Liver (tissue), 9 donors: Measurements from ENCODE around the gene TMEM131. TPM values are rescaled to one million over a fixed set of nuclear protein-coding genes. Genes with fewer than 3 reads are reported as not detected.

Experiments
- DNase-seq: peaks from one replicate; pipeline ENCODE4 v3.0.0-alpha.2; 2017; ENCODE audit warnings: low spot score
- H3K27ac ChIP-seq, 2 donors: one replicate each; pipeline ENCODE4 v1.7.0; 2013; ENCODE audit warnings: inconsistent platforms in 2 of 2, low read length in 2 of 2, control low read depth in 1 of 2, low read depth in 1 of 2, mild to moderate bottlenecking in 1 of 2
- H3K27me3 ChIP-seq, 4 donors: one replicate each; pipeline versions ENCODE4 v1.6.1 to v1.7.0; 2013; ENCODE audit warnings: low read length in 3 of 4, inconsistent platforms in 1 of 4, mild to moderate bottlenecking in 1 of 4, moderate library complexity in 1 of 4; ENCODE audit not compliant: control insufficient read depth in 4 of 4, insufficient read depth in 4 of 4
- H3K36me3 ChIP-seq, 4 donors: one replicate each; pipeline versions ENCODE4 v1.6.1 to v1.7.0; 2013; ENCODE audit warnings: low read length in 3 of 4, mild to moderate bottlenecking in 3 of 4, low read depth in 1 of 4, moderate library complexity in 1 of 4; ENCODE audit not compliant: control insufficient read depth in 4 of 4, insufficient read depth in 3 of 4
- H3K4me1 ChIP-seq, 4 donors: one replicate each; pipeline versions ENCODE4 v1.6.1 to v1.7.0; 2013; ENCODE audit warnings: low read length in 3 of 4, mild to moderate bottlenecking in 3 of 4, moderate library complexity in 1 of 4; ENCODE audit not compliant: control insufficient read depth in 4 of 4, insufficient read depth in 4 of 4
- H3K4me3 ChIP-seq, 3 donors: one replicate each; pipeline versions ENCODE4 v1.6.1 to v1.7.0; 2013; ENCODE audit warnings: low read length in 3 of 3, control low read depth in 1 of 3, low read depth in 1 of 3, mild to moderate bottlenecking in 1 of 3
- H3K9ac ChIP-seq, 2 donors: one replicate each; pipeline ENCODE4 v1.7.0; 2013; ENCODE audit warnings: low read length in 2 of 2, mild to moderate bottlenecking in 2 of 2, moderate library complexity in 2 of 2, control low read depth in 1 of 2, low read depth in 1 of 2
- H3K9me3 ChIP-seq, 4 donors: one replicate each; pipeline versions ENCODE4 v1.6.1 to v1.7.0; 2013; ENCODE audit warnings: low read length in 3 of 4; ENCODE audit not compliant: control insufficient read depth in 4 of 4
- ATF3 ChIP-seq: IDR thresholded peaks from 2 replicates; pipeline ENCODE4 v1.6.1; 2016; ENCODE audit warnings: antibody characterized with exemption
- EGR1 ChIP-seq, 2 donors: IDR thresholded peaks; 2 replicates each; pipeline ENCODE4 v1.6.1; 2016 to 2018; ENCODE audit warnings: antibody characterized with exemption in 2 of 2, low read depth in 2 of 2
- FOXA1 ChIP-seq: IDR thresholded peaks from 2 replicates; pipeline ENCODE4 v1.6.1; 2016; ENCODE audit warnings: antibody characterized with exemption
- FOXA2 ChIP-seq: IDR thresholded peaks from 2 replicates; pipeline ENCODE4 v1.6.1; 2016; ENCODE audit warnings: antibody characterized with exemption
- GABPA ChIP-seq, 2 donors: IDR thresholded peaks in 1 of 2; conservative IDR thresholded peaks in 1 of 2; 2 replicates each; pipeline ENCODE4 v1.6.1; 2016; ENCODE audit warnings: antibody characterized with exemption in 2 of 2, mild to moderate bottlenecking in 1 of 2, moderate library complexity in 1 of 2
- HNF4A ChIP-seq, 2 donors: conservative IDR thresholded peaks; 2 replicates each; pipeline ENCODE4 v1.6.1; 2016; ENCODE audit warnings: antibody characterized with exemption in 2 of 2, mild to moderate bottlenecking in 2 of 2
- HNF4G ChIP-seq: IDR thresholded peaks from 2 replicates; pipeline ENCODE4 v1.6.1; 2016; ENCODE audit warnings: antibody characterized with exemption
- JUND ChIP-seq, 2 donors: IDR thresholded peaks; 2 replicates each; pipeline ENCODE4 v1.6.1; 2016; ENCODE audit warnings: antibody characterized with exemption in 2 of 2
- MAX ChIP-seq: IDR thresholded peaks from 2 replicates; pipeline ENCODE4 v1.6.1; 2016; ENCODE audit warnings: antibody characterized with exemption
- NR2F2 ChIP-seq: IDR thresholded peaks from 2 replicates; pipeline ENCODE4 v1.6.1; 2016; ENCODE audit warnings: antibody characterized with exemption
- RAD21 ChIP-seq, 2 donors: IDR thresholded peaks; 2 replicates each; pipeline ENCODE4 v1.6.1; 2016; ENCODE audit warnings: antibody characterized with exemption in 2 of 2, mild to moderate bottlenecking in 2 of 2
- REST ChIP-seq: IDR thresholded peaks from 2 replicates; pipeline ENCODE4 v1.6.1; 2016; ENCODE audit warnings: antibody characterized with exemption, mild to moderate bottlenecking
- RXRA ChIP-seq, 2 donors: IDR thresholded peaks; 2 replicates each; pipeline ENCODE4 v1.6.1; 2017 to 2018; ENCODE audit warnings: antibody characterized with exemption in 2 of 2, mild to moderate bottlenecking in 1 of 2
- SP1 ChIP-seq: IDR thresholded peaks from 2 replicates; pipeline ENCODE4 v1.6.1; 2018; ENCODE audit warnings: antibody characterized with exemption, mild to moderate bottlenecking
- TAF1 ChIP-seq: conservative IDR thresholded peaks from 2 replicates; pipeline ENCODE4 v1.6.1; 2016; ENCODE audit warnings: antibody characterized with exemption, mild to moderate bottlenecking
- YY1 ChIP-seq: IDR thresholded peaks from 2 replicates; pipeline ENCODE4 v1.6.1; 2016; ENCODE audit warnings: antibody characterized with exemption, mild to moderate bottlenecking
- ZBTB33 ChIP-seq: IDR thresholded peaks from 2 replicates; pipeline ENCODE4 v1.6.1; 2016; ENCODE audit warnings: antibody characterized with exemption
- WGBS: extraction: QIAGEN DNeasy Blood & Tissue Kit; methylation state at CpG from one replicate; pipeline ENCODE4 v1.1.7; 2013; 5-methylcytosine and 5-hydroxymethylcytosine counted together
- polyA plus RNA-seq, 2 donors: library from polyadenylated mRNA; stranded (reverse) in 1 of 2; unstranded in 1 of 2; fragments of 200-250 nt in 1 of 2; fragments of >200 nt in 1 of 2; fragmentation: Nextera tagmentation in 1 of 2; extraction: Ambion mirVana in 1 of 2; gene quantifications; one replicate each; pipeline versions ENCODE4 v1.2.1 to v1.2.3, GENCODE V29; 2013 to 2015
- total RNA-seq, 2 donors: library from RNA; depleted of rRNA; stranded (reverse); fragments of >200 nt; gene quantifications; one replicate each; pipeline ENCODE4 v1.2.3, GENCODE V29; 2014
- TF ChIP-seq, protein P1 (sequence below): fragments of 150-350 bp; IDR thresholded peaks from 2 replicates; pipeline ENCODE4 v1.5.1; 2017; ENCODE audit warnings: improper control_type of control experiment, low read depth, low read length; ENCODE audit not compliant: missing input control
- donor health status: healthy.
- donor health status: healthy.
- donor health status: healthy.
- donor health status: healthy.
- donor health status: healthy.

TMEM131 gene
- total and polyA plus RNA-seq, 4 donors, result 6.1 to 22.8 (median 11.2) TPM

DNA sequence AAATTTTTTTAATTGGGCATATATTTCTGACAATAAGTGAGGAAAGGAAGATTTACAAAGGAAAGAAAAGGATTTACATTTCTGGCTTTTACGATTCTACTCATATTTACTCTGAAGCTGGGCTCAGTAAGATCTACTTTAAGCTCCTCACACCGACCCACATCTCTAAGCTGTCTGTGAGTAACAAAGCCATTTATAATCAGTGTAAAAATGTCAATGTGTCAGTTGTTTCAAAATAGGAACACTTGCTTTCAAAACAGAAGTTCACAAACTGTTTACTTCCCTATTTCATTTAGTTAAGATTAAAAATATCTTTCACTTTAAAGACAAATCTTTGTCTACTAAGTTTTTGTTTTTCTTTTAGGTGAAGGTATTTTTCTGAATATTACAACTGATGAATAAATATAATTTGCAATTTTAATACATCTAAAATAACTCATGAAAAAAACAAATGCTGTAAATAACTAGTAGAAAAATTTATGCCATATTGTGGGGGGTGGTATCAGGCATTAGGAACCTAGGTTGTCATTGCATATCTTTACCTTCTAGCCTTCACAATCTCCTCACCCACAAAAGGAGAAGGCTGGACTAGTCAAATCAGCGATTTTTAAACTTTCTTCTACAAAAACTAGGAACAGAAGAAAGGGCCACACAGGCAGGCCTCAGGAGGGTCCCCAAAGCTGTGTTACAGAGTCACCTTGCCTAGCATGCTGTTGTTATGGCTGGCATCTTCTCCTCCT is 64.5 kb downstream of the TMEM131 start:
- TF ChIP-seq EGR1 (IDR thresholded peaks at IDR 0.05; ENCODE audit: low read depth in 2 of 2) (no peak), TAF1 (no peak)
- no peaks in the 10 kb centered on the region for H3K27me3 ChIP-seq
- no peaks in the 10 kb centered on the region for H3K36me3 ChIP-seq
- no peak overlapping the region for H3K27ac ChIP-seq
- WGBS, result 61% methylated on average over 3 of the region's 3 CpGs
- no peak for DNase-seq
- H3K4me3 ChIP-seq, result no peak overlapping the region
- peaks cover 0 to 25% (median 24%) of the 10 kb centered on the region in 4 donors for H3K4me1 ChIP-seq
- H3K9me3 ChIP-seq, result no peaks in the 10 kb centered on the region
- no peak overlapping the region for H3K9ac ChIP-seq

DNA sequence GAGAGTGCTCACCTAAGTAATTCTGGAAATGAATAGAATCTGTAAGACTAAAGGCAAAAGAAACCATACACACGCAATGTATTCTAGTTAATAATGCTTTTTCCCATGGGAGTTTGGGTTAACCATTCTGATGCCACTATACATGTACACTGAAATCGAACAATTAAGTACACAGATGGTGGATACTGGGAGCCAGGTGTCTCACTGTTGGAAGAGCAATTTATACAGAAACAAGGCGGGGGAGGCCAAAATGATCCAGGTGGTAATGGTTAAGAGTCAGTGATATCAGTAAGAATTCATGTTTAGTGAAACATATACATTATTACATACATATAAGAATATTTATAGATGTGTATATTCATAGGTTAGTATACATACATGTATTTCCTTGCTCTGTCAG is 67.2 kb downstream of the TMEM131 start:
- 98% methylated on average over 3 of the region's 3 CpGs for WGBS

More for the DNA sequence above, 67.2 kb downstream of the TMEM131 start:
- H3K4me3 ChIP-seq, result no peak overlapping the region
- no peak for DNase-seq
- peaks cover 0 to 5% (median 3%) of the 10 kb centered on the region in 4 donors for H3K36me3 ChIP-seq
- H3K27ac ChIP-seq, result no peak overlapping the region
- no peak overlapping the region for H3K9ac ChIP-seq
- H3K9me3 ChIP-seq, result no peaks in the 10 kb centered on the region
- H3K4me1 ChIP-seq, result peaks cover 0 to 4% (median 1%) of the 10 kb centered on the region in 4 donors
- TF ChIP-seq NR2F2, result no peak
- TF ChIP-seq, protein P1, sequence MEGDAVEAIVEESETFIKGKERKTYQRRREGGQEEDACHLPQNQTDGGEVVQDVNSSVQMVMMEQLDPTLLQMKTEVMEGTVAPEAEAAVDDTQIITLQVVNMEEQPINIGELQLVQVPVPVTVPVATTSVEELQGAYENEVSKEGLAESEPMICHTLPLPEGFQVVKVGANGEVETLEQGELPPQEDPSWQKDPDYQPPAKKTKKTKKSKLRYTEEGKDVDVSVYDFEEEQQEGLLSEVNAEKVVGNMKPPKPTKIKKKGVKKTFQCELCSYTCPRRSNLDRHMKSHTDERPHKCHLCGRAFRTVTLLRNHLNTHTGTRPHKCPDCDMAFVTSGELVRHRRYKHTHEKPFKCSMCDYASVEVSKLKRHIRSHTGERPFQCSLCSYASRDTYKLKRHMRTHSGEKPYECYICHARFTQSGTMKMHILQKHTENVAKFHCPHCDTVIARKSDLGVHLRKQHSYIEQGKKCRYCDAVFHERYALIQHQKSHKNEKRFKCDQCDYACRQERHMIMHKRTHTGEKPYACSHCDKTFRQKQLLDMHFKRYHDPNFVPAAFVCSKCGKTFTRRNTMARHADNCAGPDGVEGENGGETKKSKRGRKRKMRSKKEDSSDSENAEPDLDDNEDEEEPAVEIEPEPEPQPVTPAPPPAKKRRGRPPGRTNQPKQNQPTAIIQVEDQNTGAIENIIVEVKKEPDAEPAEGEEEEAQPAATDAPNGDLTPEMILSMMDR, result no peak
- no peak for TF ChIP-seq SP1
- TF ChIP-seq FOXA2, result no peak
- no peak for TF ChIP-seq TAF1
- no peak for TF ChIP-seq RXRA (IDR thresholded peaks at IDR 0.05)
- TF ChIP-seq HNF4A (conservative IDR thresholded peaks at IDR 0.05), result no peak
- TF ChIP-seq RAD21 (IDR thresholded peaks at IDR 0.05), result no peak
- no peak for TF ChIP-seq FOXA1
- TF ChIP-seq EGR1 (IDR thresholded peaks at IDR 0.05; ENCODE audit: low read depth in 2 of 2), result no peak
- no peak for TF ChIP-seq MAX
- TF ChIP-seq YY1, result no peak
- no peak for TF ChIP-seq ZBTB33
- TF ChIP-seq JUND (IDR thresholded peaks at IDR 0.05), result no peak
- no peak for TF ChIP-seq GABPA (IDR thresholded peaks at IDR 0.05 in 1 of 2, conservative IDR thresholded peaks at IDR 0.05 in 1 of 2)
- no peak for TF ChIP-seq REST
- no peak for TF ChIP-seq ATF3
- no peak for TF ChIP-seq HNF4G
- no peaks in the 10 kb centered on the region for H3K27me3 ChIP-seq
